Mononuclear cell (primary cell): Measurements from ENCODE around the gene GRIA4. TPM values are rescaled to one million over a fixed set of nuclear protein-coding genes. Genes with fewer than 3 reads are reported as not detected.

ENCODE experiments used
- H3K27me3 ChIP-seq: 2 replicates; pipeline ENCODE4 v1.6.0; 2011; ENCODE audit warnings: low read length, control low read depth; ENCODE audit not compliant: insufficient read depth
- H3K4me1 ChIP-seq: 2 replicates; pipeline ENCODE4 v1.5.1; 2011; ENCODE audit warnings: mild to moderate bottlenecking, low read length, control low read depth; ENCODE audit not compliant: insufficient read depth
- H3K4me3 ChIP-seq: 2 replicates; pipeline ENCODE4 v1.5.1; 2011; ENCODE audit warnings: mild to moderate bottlenecking, low read length, moderate library complexity
- H3K9me3 ChIP-seq: 2 replicates; pipeline ENCODE4 v1.5.1; 2011; ENCODE audit warnings: low read depth, mild to moderate bottlenecking, control low read depth, low read length
- total RNA-seq: library from RNA; depleted of rRNA; stranded (reverse); fragments of >200 nt; gene quantifications from one replicate; pipeline ENCODE4 v1.2.3, GENCODE V29; 2012

GRIA4 gene
- total RNA-seq: not detected

GRCh38 chr11:105609832-105610781 is at the start of gene GRIA4:
GRIA4 (plus strand) TSS chr11:105610073; CDS start chr11:105610998, 925 bp downstream.
- Histone ChIP-seq H3K27me3 (peaks cover 50% of the 10 kb centered on the region), H3K4me1 (peaks cover 8% of the 10 kb centered on the region), H3K9me3 (no peaks in the 10 kb centered on the region), H3K4me3 (no peak within 1 kb of the TSS)

- Histone ChIP-seq H3K27me3 (no peaks in the 10 kb centered on the region), H3K9me3 (no peaks in the 10 kb centered on the region), H3K4me1 (no peaks in the 10 kb centered on the region), H3K4me3 (no peak overlapping the region)
Observed at GRCh38 chr11:105573091-105573490, 36.8 kb upstream of the GRIA4 start.

GRCh38 chr11:105574974-105575373 is 34.9 kb upstream of the GRIA4 start:
- H3K9me3 ChIP-seq: no peaks in the 10 kb centered on the region
- no peaks in the 10 kb centered on the region for H3K27me3 ChIP-seq
- no peaks in the 10 kb centered on the region for H3K4me1 ChIP-seq
- no peak overlapping the region for H3K4me3 ChIP-seq

- Histone ChIP-seq H3K4me3 (no peak overlapping the region), H3K4me1 (no peaks in the 10 kb centered on the region), H3K27me3 (no peaks in the 10 kb centered on the region), H3K9me3 (no peaks in the 10 kb centered on the region)
Observed at GRCh38 chr11:105577641-105578040, 32.2 kb upstream of the GRIA4 start.

- H3K4me3 ChIP-seq: no peak overlapping the region
- H3K27me3 ChIP-seq: no peaks in the 10 kb centered on the region
- no peaks in the 10 kb centered on the region for H3K4me1 ChIP-seq
- no peaks in the 10 kb centered on the region for H3K9me3 ChIP-seq
Observed at GRCh38 chr11:105579111-105579510, 30.8 kb upstream of the GRIA4 start.

- Histone ChIP-seq H3K4me1 (no peaks in the 10 kb centered on the region), H3K27me3 (no peaks in the 10 kb centered on the region), H3K4me3 (no peak overlapping the region), H3K9me3 (no peaks in the 10 kb centered on the region)
Observed at GRCh38 chr11:105582497-105582896, 27.4 kb upstream of the GRIA4 start.

GRCh38 chr11:105588001-105588400 is 21.9 kb upstream of the GRIA4 start:
- no peaks in the 10 kb centered on the region for H3K27me3 ChIP-seq

GRCh38 chr11:105589346-105589745 is 20.5 kb upstream of the GRIA4 start:
- H3K27me3 ChIP-seq: no peaks in the 10 kb centered on the region
- no peaks in the 10 kb centered on the region for H3K9me3 ChIP-seq
- no peak overlapping the region for H3K4me3 ChIP-seq
- no peaks in the 10 kb centered on the region for H3K4me1 ChIP-seq

More at GRCh38 chr11:105588001-105588400, 21.9 kb upstream of the GRIA4 start:
- Histone ChIP-seq H3K9me3 (no peaks in the 10 kb centered on the region), H3K4me3 (no peak overlapping the region), H3K4me1 (no peaks in the 10 kb centered on the region)

GRCh38 chr11:105592035-105592434 is 17.8 kb upstream of the GRIA4 start:
- Histone ChIP-seq H3K4me3 (no peak overlapping the region), H3K4me1 (no peaks in the 10 kb centered on the region), H3K9me3 (no peaks in the 10 kb centered on the region), H3K27me3 (no peaks in the 10 kb centered on the region)

GRCh38 chr11:105598371-105598770 is 11.5 kb upstream of the GRIA4 start:
- Histone ChIP-seq H3K9me3 (no peaks in the 10 kb centered on the region), H3K4me3 (no peak overlapping the region), H3K4me1 (no peaks in the 10 kb centered on the region), H3K27me3 (no peaks in the 10 kb centered on the region)

- no peaks in the 10 kb centered on the region for H3K4me1 ChIP-seq
- peaks cover 11% of the 10 kb centered on the region for H3K27me3 ChIP-seq
- H3K9me3 ChIP-seq: no peaks in the 10 kb centered on the region
- no peak overlapping the region for H3K4me3 ChIP-seq
Observed at GRCh38 chr11:105603156-105603555, 6.7 kb upstream of the GRIA4 start.

- Histone ChIP-seq H3K27me3 (peaks cover 50% of the 10 kb centered on the region), H3K9me3 (no peaks in the 10 kb centered on the region), H3K4me1 (peaks cover 8% of the 10 kb centered on the region), H3K4me3 (no peak overlapping the region)
Observed at GRCh38 chr11:105609341-105609781, 512 bp upstream of the GRIA4 start.

GRCh38 chr11:105610871-105611571 is 1.1 kb downstream of the GRIA4 start:
- H3K27me3 ChIP-seq: peaks cover 47% of the 10 kb centered on the region
- H3K9me3 ChIP-seq: no peaks in the 10 kb centered on the region
- H3K4me3 ChIP-seq: no peak overlapping the region
- peaks cover 8% of the 10 kb centered on the region for H3K4me1 ChIP-seq

- Histone ChIP-seq H3K4me3 (no peak overlapping the region), H3K4me1 (peaks cover 8% of the 10 kb centered on the region), H3K27me3 (peaks cover 47% of the 10 kb centered on the region), H3K9me3 (no peaks in the 10 kb centered on the region)
Observed at GRCh38 chr11:105611572-105612441, 1.9 kb downstream of the GRIA4 start.
